Breast epithelium (tissue), 4 donors: ENCODE data around the gene FBXW4. TPM values are rescaled to one million over a fixed set of nuclear protein-coding genes. Genes with fewer than 3 reads are reported as not detected.

Source experiments
- DNase-seq, 2 donors: peaks; one replicate each; pipeline ENCODE4 v3.0.0-alpha.2; 2019; ENCODE audit warnings: low spot score in 2 of 2
- H3K27ac ChIP-seq, 2 donors: fragments of 200-600 bp; sonication (generic) in 1 of 2; one replicate each; pipeline ENCODE4 v1.5.1; 2016 to 2019; ENCODE audit warnings: mild to moderate bottlenecking in 1 of 2
- H3K27me3 ChIP-seq, 2 donors: fragments of 200-600 bp; sonication (generic) in 1 of 2; one replicate each; pipeline versions ENCODE4 v1.5.1 to v1.6.0; 2017 to 2019; ENCODE audit warnings: control low read depth in 1 of 2, mild to moderate bottlenecking in 1 of 2
- H3K36me3 ChIP-seq: fragments of 200-600 bp; one replicate; pipeline ENCODE4 v1.5.1; 2019
- H3K4me1 ChIP-seq, 2 donors: fragments of 200-600 bp; sonication (generic); one replicate each; pipeline ENCODE4 v1.5.1; 2016 to 2019; ENCODE audit warnings: control low read depth in 1 of 2
- H3K4me3 ChIP-seq, 3 donors: fragments of 200-600 bp; sonication (generic); 1 replicate in 2 of 3; 2 replicates in 1 of 3; pipeline ENCODE4 v1.5.1; 2016 to 2019; ENCODE audit warnings: mild to moderate bottlenecking in 3 of 3, moderate library complexity in 2 of 3
- H3K9me3 ChIP-seq, 2 donors: fragments of 200-600 bp; sonication (generic) in 1 of 2; one replicate each; pipeline ENCODE4 v1.5.1; 2016 to 2019; ENCODE audit warnings: control low read depth in 1 of 2
- POLR2A ChIP-seq: fragments of 450-650 bp; IDR thresholded peaks from one replicate; pipeline ENCODE4 v1.6.1; 2016; ENCODE audit warnings: antibody characterized with exemption, mild to moderate bottlenecking, moderate library complexity
- POLR2AphosphoS5 ChIP-seq, 3 donors: sonication (generic); formaldehyde crosslinking; IDR thresholded peaks; one replicate each; pipeline ENCODE4 v1.6.1; 2017; ENCODE audit warnings: antibody characterized with exemption in 3 of 3
- intact Hi-C: fragments of 100-400 bp; cut with DNase I; formaldehyde crosslinking; loops from one replicate; pipeline ENCODE4 v1.15.1; 2023; ENCODE audit warnings: low total_unique reads
- total RNA-seq, 3 donors: library from RNA; depleted of rRNA; stranded (reverse); fragments of >200 nt; gene quantifications; one replicate each; pipeline ENCODE4 v1.1.0, GENCODE V29; 2016
- TF ChIP-seq, protein P1 (sequence below), 3 donors: fragments of 450-650 bp; IDR thresholded peaks; one replicate each; pipeline ENCODE4 v1.5.1; 2016 to 2017; ENCODE audit warnings: antibody characterized with exemption in 3 of 3, mild to moderate bottlenecking in 3 of 3, moderate library complexity in 3 of 3

FBXW4 gene
- total RNA-seq, 3 donors from 2014 or later, result 68.0 to 95.7 (median 74.7) TPM

DNA sequence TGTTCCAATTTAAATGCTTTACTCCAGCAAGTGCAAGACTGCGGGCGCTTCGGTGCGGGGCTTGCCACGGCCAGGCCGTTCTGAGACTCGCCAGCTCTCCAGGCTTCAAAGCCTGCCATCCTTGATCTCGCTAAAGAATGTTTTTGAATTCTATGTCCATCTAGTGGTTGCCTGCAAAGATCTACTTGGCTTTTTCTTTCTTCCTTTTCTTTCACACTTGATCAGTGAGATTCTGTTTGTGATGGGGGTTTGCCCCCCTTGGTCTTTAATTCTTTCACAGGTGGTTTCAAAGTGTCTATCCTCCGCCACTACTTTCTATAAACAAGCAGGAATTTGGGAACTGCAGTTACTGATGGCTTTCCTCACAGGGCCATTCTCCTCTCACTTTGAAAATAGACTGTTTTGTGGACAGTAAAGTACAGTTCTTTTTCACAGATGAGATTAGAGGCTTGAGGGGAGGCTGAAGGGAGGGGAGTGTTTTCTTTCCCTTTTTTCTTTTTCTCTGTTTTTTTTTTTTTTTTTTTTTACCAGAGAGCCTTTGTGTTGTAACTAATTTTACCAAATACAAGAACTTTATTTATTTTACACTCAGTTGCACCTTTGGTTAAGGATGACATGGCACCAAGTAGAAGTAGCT is 15.2 kb upstream of the FBXW4 start:
- TF ChIP-seq POLR2AphosphoS5 (IDR thresholded peaks at IDR 0.05) (no peak), POLR2A (no peak)
- TF ChIP-seq, protein P1, sequence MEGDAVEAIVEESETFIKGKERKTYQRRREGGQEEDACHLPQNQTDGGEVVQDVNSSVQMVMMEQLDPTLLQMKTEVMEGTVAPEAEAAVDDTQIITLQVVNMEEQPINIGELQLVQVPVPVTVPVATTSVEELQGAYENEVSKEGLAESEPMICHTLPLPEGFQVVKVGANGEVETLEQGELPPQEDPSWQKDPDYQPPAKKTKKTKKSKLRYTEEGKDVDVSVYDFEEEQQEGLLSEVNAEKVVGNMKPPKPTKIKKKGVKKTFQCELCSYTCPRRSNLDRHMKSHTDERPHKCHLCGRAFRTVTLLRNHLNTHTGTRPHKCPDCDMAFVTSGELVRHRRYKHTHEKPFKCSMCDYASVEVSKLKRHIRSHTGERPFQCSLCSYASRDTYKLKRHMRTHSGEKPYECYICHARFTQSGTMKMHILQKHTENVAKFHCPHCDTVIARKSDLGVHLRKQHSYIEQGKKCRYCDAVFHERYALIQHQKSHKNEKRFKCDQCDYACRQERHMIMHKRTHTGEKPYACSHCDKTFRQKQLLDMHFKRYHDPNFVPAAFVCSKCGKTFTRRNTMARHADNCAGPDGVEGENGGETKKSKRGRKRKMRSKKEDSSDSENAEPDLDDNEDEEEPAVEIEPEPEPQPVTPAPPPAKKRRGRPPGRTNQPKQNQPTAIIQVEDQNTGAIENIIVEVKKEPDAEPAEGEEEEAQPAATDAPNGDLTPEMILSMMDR (IDR thresholded peaks at IDR 0.05), result no peak
- Histone ChIP-seq H3K36me3 (no peaks in the 10 kb centered on the region), H3K9me3 (no peaks in the 10 kb centered on the region), H3K4me1 (no peaks in the 10 kb centered on the region), H3K4me3 (no peak overlapping the region), H3K27ac (no peak overlapping the region), H3K27me3 (no peaks in the 10 kb centered on the region)
- intact Hi-C loops, result no loop called here
- DNase-seq, result no peak

DNA sequence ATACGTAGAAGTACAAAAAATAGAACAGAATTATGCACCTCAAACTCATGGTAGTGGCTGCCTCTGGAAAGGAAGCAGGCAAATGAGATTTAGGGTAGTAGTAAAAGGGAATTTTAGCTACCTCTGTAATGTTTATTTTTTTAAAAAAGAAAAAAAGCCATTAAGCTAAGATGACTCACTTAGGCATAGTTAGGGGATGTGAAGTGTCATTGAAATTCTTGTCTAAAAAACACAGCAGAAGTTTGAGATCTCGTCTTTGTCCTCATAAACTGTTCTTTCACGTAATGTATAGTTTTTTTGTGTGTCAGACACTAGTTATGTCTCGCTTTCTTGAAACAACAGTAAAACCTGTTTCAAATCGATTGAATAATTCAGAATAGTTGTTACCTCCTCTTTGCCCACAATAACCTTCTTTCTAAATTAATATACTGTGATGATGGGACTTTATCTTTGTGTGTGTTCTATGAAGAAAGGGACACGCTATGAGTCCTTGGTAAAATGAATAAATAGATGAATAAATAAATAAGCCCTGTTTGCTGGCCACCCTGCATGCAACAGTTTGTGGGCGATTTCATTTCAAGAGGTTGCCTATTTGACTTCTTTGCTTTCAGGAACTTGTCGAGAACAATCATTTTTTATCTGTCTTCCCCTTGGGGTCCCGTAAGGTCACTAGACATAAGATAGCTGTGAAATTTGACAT is 14.5 kb upstream of the FBXW4 start:
- Histone ChIP-seq H3K27ac (no peak overlapping the region), H3K9me3 (no peaks in the 10 kb centered on the region), H3K4me1 (no peaks in the 10 kb centered on the region), H3K36me3 (no peaks in the 10 kb centered on the region), H3K4me3 (no peak overlapping the region), H3K27me3 (no peaks in the 10 kb centered on the region)
- no peak for TF ChIP-seq POLR2AphosphoS5 (IDR thresholded peaks at IDR 0.05)
- TF ChIP-seq, protein P1 (IDR thresholded peaks at IDR 0.05), result no peak
- no peak for TF ChIP-seq POLR2A
- no peak for DNase-seq
- intact Hi-C loops, result no loop called here

DNA sequence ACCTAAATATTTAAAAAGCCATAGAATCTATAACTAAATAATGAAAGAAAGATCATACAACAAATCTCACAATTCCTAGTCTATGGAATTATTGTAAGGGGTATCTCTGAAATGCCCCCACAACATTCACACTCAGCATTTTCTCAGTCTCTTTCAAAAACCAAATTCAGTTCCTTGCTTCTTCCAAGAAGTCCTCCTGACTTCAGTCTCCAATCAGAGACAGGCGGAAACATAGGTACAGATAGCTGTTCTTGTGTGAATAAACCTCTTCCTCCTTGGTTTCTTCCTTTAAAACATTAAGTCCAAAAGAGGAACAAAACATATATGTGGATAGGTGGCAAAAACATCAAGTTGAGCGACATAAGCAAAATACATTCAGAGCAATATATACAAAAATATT is 13.9 kb upstream of the FBXW4 start:
- TF ChIP-seq, protein P1 (IDR thresholded peaks at IDR 0.05), result no peak
- TF ChIP-seq POLR2A, result no peak
- no peak for TF ChIP-seq POLR2AphosphoS5 (IDR thresholded peaks at IDR 0.05)
- no peaks in the 10 kb centered on the region for H3K36me3 ChIP-seq
- no peak overlapping the region for H3K4me3 ChIP-seq
- H3K27me3 ChIP-seq, result no peaks in the 10 kb centered on the region
- H3K4me1 ChIP-seq, result no peaks in the 10 kb centered on the region
- H3K9me3 ChIP-seq, result no peaks in the 10 kb centered on the region
- intact Hi-C loops, result no loop called here
- no peak overlapping the region for H3K27ac ChIP-seq
- DNase-seq, result no peak

DNA sequence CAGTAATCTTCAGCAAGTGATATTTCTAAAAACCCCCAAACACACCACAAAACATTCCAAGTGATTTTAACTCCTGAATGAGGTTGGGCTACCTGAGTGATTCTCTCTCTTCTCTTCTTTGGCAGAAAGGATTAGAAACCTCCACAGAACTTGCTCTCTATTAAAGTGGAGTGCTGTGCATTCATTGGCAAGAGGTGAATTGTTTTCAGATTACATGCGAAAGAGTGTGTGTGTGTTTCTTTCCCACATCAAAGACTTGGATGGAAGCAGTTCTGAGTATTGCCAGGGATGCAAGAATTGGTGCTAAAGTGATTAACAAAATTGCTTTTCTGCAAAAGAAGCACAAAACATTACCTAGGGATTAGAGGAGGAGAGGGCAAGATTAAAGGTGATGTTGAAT is 13.1 kb upstream of the FBXW4 start:
- no peak overlapping the region for H3K27ac ChIP-seq
- intact Hi-C loops, result no loop called here
- H3K36me3 ChIP-seq, result no peaks in the 10 kb centered on the region
- no peaks in the 10 kb centered on the region for H3K27me3 ChIP-seq
- no peaks in the 10 kb centered on the region for H3K9me3 ChIP-seq
- TF ChIP-seq POLR2A (no peak), POLR2AphosphoS5 (IDR thresholded peaks at IDR 0.05) (no peak)
- TF ChIP-seq, protein P1 (IDR thresholded peaks at IDR 0.05), result no peak
- H3K4me1 ChIP-seq, result no peaks in the 10 kb centered on the region
- no peak for DNase-seq
- H3K4me3 ChIP-seq, result no peak overlapping the region

DNA sequence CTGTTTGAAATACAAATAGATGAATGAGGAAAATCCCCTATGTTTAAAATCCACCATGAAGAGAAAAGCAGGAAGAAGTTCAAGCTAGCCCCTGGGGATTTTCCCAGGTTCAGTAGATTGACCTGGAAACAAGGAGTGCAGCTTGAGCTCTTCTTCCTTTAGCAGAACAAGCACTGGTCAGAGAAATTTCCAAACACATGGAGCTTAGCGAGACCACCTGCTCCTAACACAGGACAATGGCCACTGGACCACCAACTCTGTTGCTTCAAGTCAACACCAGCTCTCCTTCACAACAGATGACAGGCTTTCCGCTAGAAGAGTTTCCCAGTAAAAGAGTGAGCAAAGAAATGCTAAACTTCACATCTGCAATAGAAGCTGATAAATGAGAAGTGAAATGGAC is 9.4 kb upstream of the FBXW4 start:
- Histone ChIP-seq H3K4me3 (no peak overlapping the region), H3K27me3 (no peaks in the 10 kb centered on the region), H3K9me3 (no peaks in the 10 kb centered on the region), H3K36me3 (no peaks in the 10 kb centered on the region), H3K27ac (no peak overlapping the region), H3K4me1 (no peaks in the 10 kb centered on the region)
- intact Hi-C loops, result no loop called here
- no peak for DNase-seq
- TF ChIP-seq POLR2A (no peak), POLR2AphosphoS5 (IDR thresholded peaks at IDR 0.05) (no peak)
- TF ChIP-seq, protein P1 (IDR thresholded peaks at IDR 0.05), result no peak
